Small intestine (tissue), 7 donors: ENCODE data around the gene HPS5. TPM values are rescaled to one million over a fixed set of nuclear protein-coding genes. Genes with fewer than 3 reads are reported as not detected.
"Not testable (repeated sequence)": the region's sequence is repeated elsewhere in the genome, so short reads cannot be mapped to it uniquely, and the experiment has no call there.

Source experiments
- DNase-seq, 2 donors: peaks; one replicate each; pipeline versions ENCODE4 v3.0.0 to v3.0.0-alpha.2; 2013
- FAIRE-seq: peaks from 2 replicates; lab custom pipeline; 2012; peaks lifted over from hg19 to GRCh38; lab: Jason Lieb, UNC
- H3K27ac ChIP-seq, 3 donors: one replicate each; pipeline ENCODE4 v1.5.1; 2013; ENCODE audit warnings: low read length in 2 of 3, mild to moderate bottlenecking in 2 of 3, control low read depth in 1 of 3, inconsistent platforms in 1 of 3, low read depth in 1 of 3, moderate library complexity in 1 of 3
- H3K27me3 ChIP-seq, 3 donors: one replicate each; pipeline ENCODE4 v1.6.1; 2013; ENCODE audit warnings: low read length in 3 of 3, inconsistent platforms in 1 of 3; ENCODE audit not compliant: control insufficient read depth in 3 of 3, insufficient read depth in 3 of 3
- H3K36me3 ChIP-seq, 3 donors: one replicate each; pipeline ENCODE4 v1.6.1; 2013; ENCODE audit warnings: low read length in 3 of 3, inconsistent platforms in 1 of 3, low read depth in 1 of 3, mild to moderate bottlenecking in 1 of 3, moderate library complexity in 1 of 3; ENCODE audit not compliant: control insufficient read depth in 3 of 3, insufficient read depth in 2 of 3
- H3K4me1 ChIP-seq, 3 donors: one replicate each; pipeline ENCODE4 v1.6.1; 2013; ENCODE audit warnings: low read length in 2 of 3, inconsistent platforms in 1 of 3, low read depth in 1 of 3, mild to moderate bottlenecking in 1 of 3, moderate library complexity in 1 of 3; ENCODE audit not compliant: control insufficient read depth in 3 of 3, insufficient read depth in 2 of 3
- H3K4me3 ChIP-seq, 3 donors: one replicate each; pipeline ENCODE4 v1.5.1; 2013; ENCODE audit warnings: low read length in 3 of 3, control low read depth in 1 of 3, inconsistent platforms in 1 of 3, low read depth in 1 of 3, mild to moderate bottlenecking in 1 of 3, moderate library complexity in 1 of 3
- H3K9me3 ChIP-seq, 2 donors: one replicate each; pipeline ENCODE4 v1.6.1; 2013; ENCODE audit warnings: low read depth in 1 of 2, low read length in 1 of 2; ENCODE audit not compliant: control insufficient read depth in 2 of 2, insufficient read depth in 1 of 2
- WGBS, 3 donors: extraction: QIAGEN DNeasy Blood & Tissue Kit; methylation state at CpG; one replicate each; pipeline ENCODE4 v1.1.7; 2013; 5-methylcytosine and 5-hydroxymethylcytosine counted together
- polyA plus RNA-seq, 4 donors: library from polyadenylated mRNA; stranded (reverse) in 3 of 4; unstranded in 1 of 4; fragments of 200-250 nt in 3 of 4; fragments of 120-200 nt in 1 of 4; gene quantifications; one replicate each; pipeline versions ENCODE4 v1.2.1 to v1.2.3, GENCODE V29; 2013
- donor health status: healthy with polysubstance abuse.
- donor health status: control.
- donor health status: control.
- donor health status: Bipolar disorder and iron deficiency.
- donor health status: healthy.

The HPS5 gene
- polyA plus RNA-seq, 4 donors, result 9.0 to 25.0 (median 12.5) TPM

DNA sequence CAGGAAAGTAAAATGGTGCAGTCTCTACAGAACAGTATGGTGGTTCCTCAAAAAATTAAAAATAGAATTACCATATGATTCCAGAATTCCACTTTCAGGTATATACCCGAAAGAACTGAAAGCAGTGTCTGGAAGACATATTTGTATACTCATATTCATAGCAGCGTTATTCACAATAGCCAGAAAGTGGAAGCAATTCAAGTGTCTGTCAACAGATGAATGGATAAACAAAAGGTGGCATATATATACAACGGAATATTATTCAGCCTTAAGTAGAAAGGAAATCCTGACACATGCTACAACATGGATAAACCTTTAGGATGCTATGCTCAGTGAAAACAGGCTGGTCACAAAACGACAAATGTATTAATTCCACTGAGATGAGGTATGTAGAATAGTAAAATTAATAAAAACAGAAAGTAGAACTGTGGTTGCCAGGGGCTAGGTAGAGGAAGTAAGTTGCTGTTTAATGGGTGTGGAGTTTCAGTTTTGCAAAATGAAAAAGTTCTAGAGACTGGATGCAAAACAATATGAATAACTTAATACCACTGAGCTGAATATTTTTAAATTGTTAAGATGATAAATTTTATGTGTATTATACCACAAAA, 41.4 kb downstream of the HPS5 start:
- DNase-seq (no peak), FAIRE-seq (no peak)
- Histone ChIP-seq H3K36me3 (peaks cover 8 to 23% (median 16%) of the 10 kb centered on the region in 3 donors), H3K9me3 (no peaks in the 10 kb centered on the region), H3K4me3 (no peak overlapping the region), H3K27me3 (no peaks in the 10 kb centered on the region), H3K27ac (peak overlapping the region in 1 of 3 donors; percentile 24), H3K4me1 (no peaks in the 10 kb centered on the region)
- WGBS, 3 donors, result 65 to 78% (median 68%) methylated on average over 4 of the region's 4 CpGs

DNA sequence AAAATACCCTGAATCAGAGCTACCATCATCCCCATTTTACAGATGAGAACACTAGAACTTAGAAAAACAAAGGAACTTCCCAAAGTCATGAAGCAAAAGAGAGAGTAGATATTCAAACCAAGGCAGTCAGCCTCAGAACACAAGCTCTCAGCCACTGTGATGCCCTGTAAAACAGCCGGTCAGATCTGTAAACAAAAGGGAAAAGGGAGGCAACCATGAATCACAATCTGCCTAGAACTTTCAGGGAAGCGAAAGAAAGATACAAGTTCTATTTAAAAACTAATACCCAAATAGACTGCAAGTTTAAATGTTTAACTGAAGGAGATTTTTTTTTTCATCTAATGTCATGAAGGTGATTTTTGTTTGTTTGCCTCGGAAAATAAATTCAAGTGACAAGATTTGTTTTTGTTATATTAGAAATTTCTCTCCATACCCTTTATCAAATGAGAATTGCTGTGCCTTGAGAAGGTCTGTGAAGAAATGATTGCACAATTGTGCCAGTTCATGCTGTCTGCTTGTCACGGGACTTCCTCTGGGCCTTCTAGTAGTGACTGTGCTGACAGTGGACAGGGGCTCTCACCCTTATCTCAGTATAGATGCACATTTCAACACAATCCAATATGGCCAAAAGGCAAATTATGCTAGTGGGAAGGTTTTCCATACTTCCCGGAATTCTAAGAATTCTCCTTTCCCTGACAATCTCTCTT, 44.2 kb downstream of the HPS5 start:
- no peak overlapping the region for H3K4me3 ChIP-seq
- no peaks in the 10 kb centered on the region for H3K9me3 ChIP-seq
- H3K4me1 ChIP-seq, result no peaks in the 10 kb centered on the region
- WGBS, 3 donors, result 87 to 95% (median 92%) methylated on average over 5 of the region's 5 CpGs
- FAIRE-seq, result no peak
- DNase-seq, result no peak
- H3K36me3 ChIP-seq, result peaks cover 5 to 21% (median 12%) of the 10 kb centered on the region in 3 donors
- no peak overlapping the region for H3K27ac ChIP-seq
- H3K27me3 ChIP-seq, result no peaks in the 10 kb centered on the region

DNA sequence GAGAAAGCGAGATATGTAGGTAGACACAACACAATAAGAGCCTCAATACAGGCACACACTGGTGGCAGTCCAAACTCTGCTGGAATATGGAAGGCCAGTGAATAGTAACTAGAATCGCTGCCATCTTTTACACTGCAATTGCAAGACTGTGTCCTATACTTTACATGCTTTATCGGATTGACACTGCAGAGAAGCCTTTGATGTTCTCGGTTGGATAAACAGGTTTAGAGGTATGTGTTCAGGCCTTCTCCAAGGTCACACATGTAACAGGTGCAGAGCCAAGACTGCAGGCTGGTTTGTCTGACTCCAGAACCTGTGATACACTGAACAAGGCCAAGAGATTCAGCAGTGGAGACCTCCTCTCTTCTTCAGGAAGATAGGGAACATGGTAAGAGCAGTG, 50.7 kb downstream of the HPS5 start:
- Histone ChIP-seq H3K9me3 (no peaks in the 10 kb centered on the region), H3K27me3 (no peaks in the 10 kb centered on the region), H3K4me1 (no peaks in the 10 kb centered on the region), H3K36me3 (no peaks in the 10 kb centered on the region), H3K27ac (no peak overlapping the region), H3K4me3 (no peak overlapping the region)
- WGBS, 3 donors, result 50 to 74% (median 55%) methylated on average over 4 of the region's 4 CpGs
- no peak for DNase-seq
- FAIRE-seq, result no peak

DNA sequence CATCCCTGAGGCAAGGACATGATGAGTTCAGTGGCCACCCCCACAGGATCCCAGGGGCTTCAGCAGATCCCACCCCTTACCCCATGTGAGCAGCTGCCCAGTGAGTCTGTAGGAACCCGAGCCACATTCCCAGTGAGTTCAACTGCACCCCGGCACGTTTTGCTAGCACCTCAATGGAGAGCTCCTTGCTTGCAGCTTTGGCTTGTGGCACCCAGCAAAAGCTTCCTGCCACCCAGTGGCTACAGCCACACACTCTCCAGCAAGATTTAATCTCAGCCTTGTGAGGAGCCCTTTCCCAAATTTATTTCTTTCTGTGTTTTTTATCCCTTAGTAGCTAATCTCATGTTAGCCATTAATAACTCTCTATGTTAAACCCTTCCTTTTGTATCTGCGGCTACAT, 51.8 kb downstream of the HPS5 start:
- Histone ChIP-seq H3K4me3 (no peak overlapping the region), H3K4me1 (no peaks in the 10 kb centered on the region), H3K9me3 (no peaks in the 10 kb centered on the region), H3K36me3 (no peaks in the 10 kb centered on the region), H3K27ac (no peak overlapping the region), H3K27me3 (peaks cover 0 to 2% (median 0%) of the 10 kb centered on the region in 3 donors)
- WGBS, 3 donors, result 76 to 81% (median 79%) methylated on average over 4 of the region's 4 CpGs
- FAIRE-seq (no peak), DNase-seq (no peak)

DNA sequence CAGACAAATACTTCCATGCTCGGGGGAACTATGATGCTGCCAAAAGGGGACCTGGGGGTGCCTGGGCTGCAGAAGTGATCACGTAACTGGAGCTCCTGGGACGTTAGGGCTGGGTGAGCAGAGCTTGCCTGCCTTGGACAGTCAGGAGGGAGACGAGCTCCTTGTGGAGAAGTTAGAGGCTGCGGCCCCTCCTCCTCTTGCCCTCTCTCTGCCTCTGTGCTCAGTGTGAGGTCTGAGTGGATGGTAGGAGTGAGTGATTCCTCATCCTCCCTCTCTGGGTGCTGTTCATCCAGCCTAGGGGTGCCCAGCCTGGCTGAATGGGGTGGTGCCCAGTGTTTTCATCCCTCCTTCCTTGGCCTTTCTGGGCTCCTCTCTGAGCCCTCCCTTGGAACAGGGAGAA, 52.7 kb downstream of the HPS5 start:
- H3K27me3 ChIP-seq, H3K36me3 ChIP-seq, FAIRE-seq, H3K4me1 ChIP-seq, H3K27ac ChIP-seq, H3K9me3 ChIP-seq, DNase-seq, H3K4me3 ChIP-seq: not testable (repeated sequence)
- 42 to 100% (median 73%) methylated on average over 1 to 2 of the region's 5 CpGs for WGBS, 3 donors

DNA sequence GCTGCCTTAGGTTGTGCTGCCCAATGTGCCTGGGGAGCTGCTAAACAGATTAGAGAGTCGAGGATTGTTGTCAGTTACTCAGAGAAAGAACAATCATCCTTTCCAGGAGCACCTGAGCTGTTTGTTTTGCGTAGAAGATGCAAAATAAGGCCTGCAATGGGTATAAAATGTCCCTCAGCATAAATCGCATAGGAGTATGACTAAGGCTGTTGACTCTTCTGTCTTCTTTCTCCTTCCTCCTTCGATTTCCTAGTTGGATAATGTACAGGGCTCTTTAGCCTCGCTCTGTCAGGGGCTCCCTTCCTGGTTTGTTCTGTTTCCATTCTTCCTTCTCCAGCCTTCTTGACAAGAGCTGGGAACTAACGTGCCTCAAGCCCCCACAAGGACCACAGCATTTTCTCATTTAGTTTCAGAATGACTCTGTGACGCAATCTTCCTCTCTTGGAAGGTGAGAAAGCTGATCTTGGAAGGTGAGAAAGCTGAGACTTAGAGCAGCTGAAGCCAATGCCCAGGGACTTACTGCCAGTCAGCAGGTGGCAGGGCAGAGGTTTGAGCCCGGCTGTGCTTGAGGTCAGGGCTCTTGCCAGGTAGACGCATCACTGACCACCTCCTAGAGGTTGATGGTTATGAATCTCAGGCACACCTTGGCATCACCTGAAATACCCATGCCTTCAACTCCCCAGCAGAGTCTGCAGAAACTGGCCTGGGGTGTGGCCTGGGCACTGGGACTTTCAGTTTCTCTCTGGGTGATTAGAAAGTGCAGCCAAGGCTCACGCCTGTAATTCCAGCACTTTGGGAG, 54.4 kb downstream of the HPS5 start:
- peak overlapping the region in 1 of 3 donors; percentile 55 for H3K27ac ChIP-seq

DNA sequence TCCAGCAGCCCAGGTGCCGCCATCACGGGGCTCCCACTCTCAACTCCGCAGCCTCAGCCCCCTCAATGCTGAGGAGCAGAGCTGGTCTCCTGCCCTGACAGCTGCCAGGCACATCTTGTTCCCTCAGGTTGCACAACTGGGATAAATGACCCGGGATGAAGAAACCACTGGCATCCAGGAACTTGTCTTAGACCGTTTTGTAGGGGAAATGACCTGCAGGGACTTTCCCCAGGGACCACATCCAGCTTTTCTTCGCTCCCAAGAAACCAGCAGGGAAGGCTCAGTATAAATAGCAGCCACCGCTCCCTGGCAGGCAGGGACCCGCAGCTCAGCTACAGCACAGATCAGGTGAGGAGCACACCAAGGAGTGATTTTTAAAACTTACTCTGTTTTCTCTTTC, 56.0 kb downstream of the HPS5 start, which contains the start of gene SAA1:
Gene SAA1, plus strand, starts transcription at position 316 of the 400 bp plus-strand sequence. CDS start 624 bp downstream, outside the sequence.
- H3K27ac ChIP-seq, result no peak within 1 kb of the TSS
- H3K9me3 ChIP-seq, result no peaks in the 10 kb centered on the region
- 65 to 70% (median 69%) methylated on average over 8 of the region's 8 CpGs for WGBS, 3 donors
- FAIRE-seq, result no peak
- H3K36me3 ChIP-seq, result no peaks in the 10 kb centered on the region
- peaks cover 0 to 2% (median 0%) of the 10 kb centered on the region in 3 donors for H3K27me3 ChIP-seq
- H3K4me3 ChIP-seq, result no peak within 1 kb of the TSS
- no peak for DNase-seq
- H3K4me1 ChIP-seq, result no peaks in the 10 kb centered on the region

More for the DNA sequence above, 54.4 kb downstream of the HPS5 start:
- 15 to 52% (median 19%) methylated on average over 4 to 5 of the region's 10 CpGs for WGBS, 3 donors
- FAIRE-seq, H3K36me3 ChIP-seq, H3K27me3 ChIP-seq, H3K9me3 ChIP-seq, H3K4me1 ChIP-seq, H3K4me3 ChIP-seq: not testable (repeated sequence)
- DNase-seq, result peak in 1 of 2 donors; percentile 59
